ENCODE measurements around the gene ICA1L.

Gene ICA1L

GRCh38 chr2:202773301-202773973 lies 98.1 kb downstream of the ICA1L start:
- peaks cover 3% of the 10 kb centered on the region for H3K36me3 ChIP-seq (ENCODE audit: insufficient read depth, low read length)
- H3K9ac ChIP-seq (ENCODE audit: low read length): no peak overlapping the region
- H3K4me3 ChIP-seq (ENCODE audit: low read depth in 1 of 2, low read length in 2 of 2): no peak overlapping the region
- H3K27me3 ChIP-seq (ENCODE audit: control insufficient read depth in 1 of 2, insufficient read depth in 2 of 2, low read length in 2 of 2): no peaks in the 10 kb centered on the region
- H3K4me1 ChIP-seq (ENCODE audit: insufficient read depth, low read length): no peaks in the 10 kb centered on the region
- H3K9me3 ChIP-seq (ENCODE audit: low read length): no peaks in the 10 kb centered on the region
- no peak overlapping the region for H3K27ac ChIP-seq (ENCODE audit: low read depth, low read length)

- no peaks in the 10 kb centered on the region for H3K36me3 ChIP-seq (ENCODE audit: insufficient read depth, low read length)
- H3K27me3 ChIP-seq (ENCODE audit: control insufficient read depth in 1 of 2, insufficient read depth in 2 of 2, low read length in 2 of 2): no peaks in the 10 kb centered on the region
- no peak overlapping the region for H3K4me3 ChIP-seq (ENCODE audit: low read depth in 1 of 2, low read length in 2 of 2)
- no peak overlapping the region for H3K27ac ChIP-seq (ENCODE audit: low read depth, low read length)
- H3K9ac ChIP-seq (ENCODE audit: low read length): no peak overlapping the region
- no peaks in the 10 kb centered on the region for H3K4me1 ChIP-seq (ENCODE audit: insufficient read depth, low read length)
- no peaks in the 10 kb centered on the region for H3K9me3 ChIP-seq (ENCODE audit: low read length)
These were observed 99.7 kb downstream of the ICA1L start for GRCh38 chr2:202771741-202772460.

DNA sequence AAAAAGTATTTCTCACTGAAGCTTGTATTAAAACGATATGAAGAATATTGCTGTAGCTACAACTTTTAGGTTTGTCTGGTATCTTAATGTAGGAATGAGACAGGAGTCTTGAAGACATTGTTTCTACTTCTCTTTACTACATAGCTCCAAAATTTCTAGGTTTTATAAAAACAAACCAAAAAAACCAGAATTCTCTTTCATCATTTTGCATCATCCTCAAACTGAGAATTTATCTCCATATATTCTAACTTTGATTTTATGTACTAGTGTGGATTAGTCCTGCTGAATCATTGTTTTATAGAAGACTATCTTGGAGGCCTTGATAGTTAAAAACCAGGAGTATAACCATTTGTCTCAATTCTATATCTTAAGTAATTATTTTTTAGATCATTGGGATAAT lies 100.2 kb downstream of the ICA1L start:
- Histone ChIP-seq H3K9ac (ENCODE audit: low read length) (no peak overlapping the region), H3K4me1 (ENCODE audit: insufficient read depth, low read length) (no peaks in the 10 kb centered on the region), H3K4me3 (ENCODE audit: low read depth in 1 of 2, low read length in 2 of 2) (no peak overlapping the region), H3K9me3 (ENCODE audit: low read length) (no peaks in the 10 kb centered on the region), H3K27ac (ENCODE audit: low read depth, low read length) (no peak overlapping the region), H3K36me3 (ENCODE audit: insufficient read depth, low read length) (no peaks in the 10 kb centered on the region), H3K27me3 (ENCODE audit: control insufficient read depth in 1 of 2, insufficient read depth in 2 of 2, low read length in 2 of 2) (no peaks in the 10 kb centered on the region)

DNA sequence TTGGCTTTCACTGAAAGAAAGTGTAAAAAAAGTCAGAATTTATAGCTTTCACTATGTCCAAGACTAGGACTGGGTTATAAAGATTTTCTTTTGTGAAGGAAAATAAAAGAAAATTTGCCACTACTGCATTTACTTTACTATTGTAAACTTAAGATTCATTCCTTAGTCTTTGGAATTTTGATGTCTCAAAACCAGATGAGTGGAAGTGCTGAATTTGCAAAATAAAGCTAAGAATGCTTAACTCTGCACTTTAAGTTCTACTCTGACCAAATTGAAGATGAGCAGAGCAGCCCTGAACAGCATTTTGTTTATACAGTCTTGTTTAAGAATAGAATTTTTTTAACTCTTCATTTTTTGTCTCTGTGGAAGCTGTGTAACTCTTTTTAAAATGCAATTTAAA lies 102.4 kb downstream of the ICA1L start:
- no peak overlapping the region for H3K9ac ChIP-seq (ENCODE audit: low read length)
- no peaks in the 10 kb centered on the region for H3K4me1 ChIP-seq (ENCODE audit: insufficient read depth, low read length)
- H3K27ac ChIP-seq (ENCODE audit: low read depth, low read length): no peak overlapping the region
- no peak overlapping the region for H3K4me3 ChIP-seq (ENCODE audit: low read depth in 1 of 2, low read length in 2 of 2)
- no peaks in the 10 kb centered on the region for H3K36me3 ChIP-seq (ENCODE audit: insufficient read depth, low read length)
- H3K9me3 ChIP-seq (ENCODE audit: low read length): no peaks in the 10 kb centered on the region
- H3K27me3 ChIP-seq (ENCODE audit: control insufficient read depth in 1 of 2, insufficient read depth in 2 of 2, low read length in 2 of 2): no peaks in the 10 kb centered on the region

DNA sequence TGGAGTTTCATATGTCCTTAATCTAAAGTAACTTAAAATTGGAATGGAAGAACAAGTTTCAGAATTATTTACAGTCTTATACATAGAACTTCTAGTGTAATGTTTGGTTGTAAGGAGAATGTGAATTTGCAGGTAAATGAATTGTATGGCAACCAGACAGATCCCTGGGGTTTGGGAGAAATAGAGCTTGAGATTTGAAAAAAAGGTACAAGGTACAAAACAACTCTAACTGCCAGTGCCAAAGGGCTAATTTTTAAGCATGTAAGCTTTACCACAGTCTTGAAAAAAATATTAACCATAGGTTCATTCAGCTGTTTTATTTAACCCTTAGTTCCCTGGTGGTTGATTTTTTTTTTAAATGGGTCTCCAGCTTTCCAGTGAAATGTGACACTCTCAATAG lies 103.3 kb downstream of the ICA1L start:
- H3K27ac ChIP-seq (ENCODE audit: low read depth, low read length): no peak overlapping the region
- no peaks in the 10 kb centered on the region for H3K4me1 ChIP-seq (ENCODE audit: insufficient read depth, low read length)
- H3K4me3 ChIP-seq (ENCODE audit: low read depth in 1 of 2, low read length in 2 of 2): no peak overlapping the region
- H3K27me3 ChIP-seq (ENCODE audit: control insufficient read depth in 1 of 2, insufficient read depth in 2 of 2, low read length in 2 of 2): no peaks in the 10 kb centered on the region
- no peaks in the 10 kb centered on the region for H3K9me3 ChIP-seq (ENCODE audit: low read length)
- H3K9ac ChIP-seq (ENCODE audit: low read length): no peak overlapping the region
- H3K36me3 ChIP-seq (ENCODE audit: insufficient read depth, low read length): no peaks in the 10 kb centered on the region

- no peak overlapping the region for H3K4me3 ChIP-seq (ENCODE audit: low read depth in 1 of 2, low read length in 2 of 2)
- H3K4me1 ChIP-seq (ENCODE audit: insufficient read depth, low read length): no peaks in the 10 kb centered on the region
- no peaks in the 10 kb centered on the region for H3K9me3 ChIP-seq (ENCODE audit: low read length)
- peaks cover under 1% of the 10 kb centered on the region for H3K36me3 ChIP-seq (ENCODE audit: insufficient read depth, low read length)
- no peaks in the 10 kb centered on the region for H3K27me3 ChIP-seq (ENCODE audit: control insufficient read depth in 1 of 2, insufficient read depth in 2 of 2, low read length in 2 of 2)
- H3K27ac ChIP-seq (ENCODE audit: low read depth, low read length): no peak overlapping the region
- H3K9ac ChIP-seq (ENCODE audit: low read length): no peak overlapping the region
These were observed 106.1 kb downstream of the ICA1L start for GRCh38 chr2:202765436-202765835.

- Histone ChIP-seq H3K4me3 (ENCODE audit: low read depth in 1 of 2, low read length in 2 of 2) (no peak overlapping the region), H3K9ac (ENCODE audit: low read length) (no peak overlapping the region), H3K4me1 (ENCODE audit: insufficient read depth, low read length) (no peaks in the 10 kb centered on the region), H3K9me3 (ENCODE audit: low read length) (no peaks in the 10 kb centered on the region), H3K27me3 (ENCODE audit: control insufficient read depth in 1 of 2, insufficient read depth in 2 of 2, low read length in 2 of 2) (no peaks in the 10 kb centered on the region), H3K27ac (ENCODE audit: low read depth, low read length) (no peak overlapping the region), H3K36me3 (ENCODE audit: insufficient read depth, low read length) (peaks cover 5% of the 10 kb centered on the region)
These were observed 106.6 kb downstream of the ICA1L start for GRCh38 chr2:202764991-202765390.

DNA sequence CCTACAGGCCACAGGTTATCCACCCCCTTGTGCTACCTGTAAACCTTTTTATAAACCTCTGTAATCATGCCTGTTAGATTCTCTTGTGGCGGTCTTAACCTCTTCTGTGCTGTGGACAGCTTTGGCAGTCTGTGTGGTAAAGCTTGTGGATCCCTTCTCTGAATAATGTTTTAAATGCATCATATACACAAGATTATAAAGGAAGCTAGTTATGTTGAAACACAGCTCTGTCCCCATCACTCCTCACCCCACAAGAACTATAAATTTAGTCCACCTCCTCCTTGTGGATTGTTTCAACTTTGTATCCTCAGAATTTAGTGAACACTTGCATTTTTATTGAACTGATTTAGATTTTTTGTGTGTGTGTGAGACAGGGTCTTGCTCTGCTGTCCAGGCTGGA lies 107.7 kb downstream of the ICA1L start:
- H3K4me1 ChIP-seq (ENCODE audit: insufficient read depth, low read length): no peaks in the 10 kb centered on the region
- H3K4me3 ChIP-seq (ENCODE audit: low read depth in 1 of 2, low read length in 2 of 2): no peak overlapping the region
- no peaks in the 10 kb centered on the region for H3K9me3 ChIP-seq (ENCODE audit: low read length)
- no peak overlapping the region for H3K9ac ChIP-seq (ENCODE audit: low read length)
- peaks cover 9% of the 10 kb centered on the region for H3K36me3 ChIP-seq (ENCODE audit: insufficient read depth, low read length)
- H3K27ac ChIP-seq (ENCODE audit: low read depth, low read length): no peak overlapping the region
- no peaks in the 10 kb centered on the region for H3K27me3 ChIP-seq (ENCODE audit: control insufficient read depth in 1 of 2, insufficient read depth in 2 of 2, low read length in 2 of 2)

DNA sequence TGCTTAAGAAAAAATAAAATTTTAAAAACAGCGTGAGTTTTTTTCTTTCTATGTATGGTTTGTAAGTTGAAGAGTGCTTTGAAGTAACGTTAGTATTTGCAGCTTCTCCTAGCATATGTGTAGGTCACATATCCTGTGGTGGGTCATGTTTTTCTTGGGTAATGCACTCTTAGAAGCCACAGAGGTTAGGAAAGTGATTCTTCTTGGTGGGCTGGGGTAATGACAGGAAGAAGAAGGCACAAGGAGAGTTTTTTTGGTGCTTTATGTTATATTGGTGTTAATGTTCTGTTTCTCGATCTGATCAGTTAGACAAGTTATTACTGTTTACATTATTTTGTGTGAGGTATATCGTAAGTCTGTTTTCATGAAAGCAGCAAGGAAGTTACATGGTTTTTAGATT lies 109.0 kb downstream of the ICA1L start:
- H3K9ac ChIP-seq (ENCODE audit: low read length): no peak overlapping the region
- H3K4me1 ChIP-seq (ENCODE audit: insufficient read depth, low read length): peaks cover 8% of the 10 kb centered on the region
- H3K27me3 ChIP-seq (ENCODE audit: control insufficient read depth in 1 of 2, insufficient read depth in 2 of 2, low read length in 2 of 2): no peaks in the 10 kb centered on the region
- H3K4me3 ChIP-seq (ENCODE audit: low read depth in 1 of 2, low read length in 2 of 2): no peak overlapping the region
- no peak overlapping the region for H3K27ac ChIP-seq (ENCODE audit: low read depth, low read length)
- no peaks in the 10 kb centered on the region for H3K9me3 ChIP-seq (ENCODE audit: low read length)
- peaks cover 9% of the 10 kb centered on the region for H3K36me3 ChIP-seq (ENCODE audit: insufficient read depth, low read length)

- H3K4me3 ChIP-seq (ENCODE audit: low read depth in 1 of 2, low read length in 2 of 2): no peak overlapping the region
- H3K9me3 ChIP-seq (ENCODE audit: low read length): no peaks in the 10 kb centered on the region
- no peak overlapping the region for H3K9ac ChIP-seq (ENCODE audit: low read length)
- peaks cover 12% of the 10 kb centered on the region for H3K4me1 ChIP-seq (ENCODE audit: insufficient read depth, low read length)
- H3K27ac ChIP-seq (ENCODE audit: low read depth, low read length): no peak overlapping the region
- peaks cover 9% of the 10 kb centered on the region for H3K36me3 ChIP-seq (ENCODE audit: insufficient read depth, low read length)
- no peaks in the 10 kb centered on the region for H3K27me3 ChIP-seq (ENCODE audit: control insufficient read depth in 1 of 2, insufficient read depth in 2 of 2, low read length in 2 of 2)
These were observed 110.7 kb downstream of the ICA1L start for GRCh38 chr2:202760848-202761247.

DNA sequence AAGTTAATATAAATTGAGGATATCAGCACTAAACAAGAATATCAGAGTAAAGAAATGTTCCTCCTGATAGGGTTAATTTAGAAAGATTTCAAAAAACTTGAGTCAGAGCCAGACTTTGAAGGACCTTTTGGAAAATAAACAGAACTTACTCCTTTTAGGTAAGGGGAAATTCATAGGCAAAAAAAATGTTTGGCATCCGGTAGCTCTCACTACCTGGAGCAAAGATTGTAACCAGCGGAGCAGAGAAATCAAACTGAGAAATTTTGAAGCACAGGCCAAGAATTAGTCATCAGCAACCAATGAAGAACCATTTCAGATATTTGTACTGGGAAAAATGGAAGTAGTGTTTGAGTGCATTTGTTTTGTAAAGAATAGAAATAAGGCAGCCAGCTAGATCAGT lies 113.0 kb downstream of the ICA1L start:
- Histone ChIP-seq H3K36me3 (ENCODE audit: insufficient read depth, low read length) (peaks cover 9% of the 10 kb centered on the region), H3K27me3 (ENCODE audit: control insufficient read depth in 1 of 2, insufficient read depth in 2 of 2, low read length in 2 of 2) (no peaks in the 10 kb centered on the region), H3K27ac (ENCODE audit: low read depth, low read length) (no peak overlapping the region), H3K9me3 (ENCODE audit: low read length) (no peaks in the 10 kb centered on the region), H3K9ac (ENCODE audit: low read length) (no peak overlapping the region), H3K4me1 (ENCODE audit: insufficient read depth, low read length) (peaks cover 12% of the 10 kb centered on the region), H3K4me3 (ENCODE audit: low read depth in 1 of 2, low read length in 2 of 2) (no peak overlapping the region)

DNA sequence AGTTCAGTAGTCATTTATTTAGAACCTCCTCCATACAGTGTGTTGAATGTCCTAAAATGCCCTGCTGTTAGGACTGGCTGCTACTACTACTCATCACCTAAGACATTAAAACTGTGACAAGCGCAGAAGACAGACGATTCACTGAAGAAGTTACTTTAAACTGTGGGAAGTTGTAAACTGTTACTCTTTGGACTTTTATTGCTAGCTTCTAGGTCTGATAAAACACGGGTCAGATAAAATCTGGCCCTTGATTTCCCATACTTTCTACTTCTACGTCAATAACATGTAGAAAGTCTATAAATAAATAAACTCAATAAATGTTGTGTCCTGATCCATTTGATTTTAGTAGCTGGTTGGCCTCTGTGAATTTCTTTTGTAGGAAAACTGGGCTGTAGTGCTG lies 113.4 kb downstream of the ICA1L start:
- Histone ChIP-seq H3K4me3 (ENCODE audit: low read depth in 1 of 2, low read length in 2 of 2) (no peak overlapping the region), H3K9me3 (ENCODE audit: low read length) (no peaks in the 10 kb centered on the region), H3K36me3 (ENCODE audit: insufficient read depth, low read length) (peaks cover 9% of the 10 kb centered on the region), H3K4me1 (ENCODE audit: insufficient read depth, low read length) (peaks cover 12% of the 10 kb centered on the region), H3K27ac (ENCODE audit: low read depth, low read length) (no peak overlapping the region), H3K9ac (ENCODE audit: low read length) (no peak overlapping the region), H3K27me3 (ENCODE audit: control insufficient read depth in 1 of 2, insufficient read depth in 2 of 2, low read length in 2 of 2) (no peaks in the 10 kb centered on the region)
